CD4-positive, alpha-beta T cell treated with Interleukin-1 beta for 1 hour (primary cell): Measurements from ENCODE around the gene PLEKHG5.

Experiments used
- DNase-seq, 2 donors: peaks; one replicate each; pipeline ENCODE4 v3.0.0-alpha.2; 2020 to 2022

PLEKHG5 gene

DNA sequence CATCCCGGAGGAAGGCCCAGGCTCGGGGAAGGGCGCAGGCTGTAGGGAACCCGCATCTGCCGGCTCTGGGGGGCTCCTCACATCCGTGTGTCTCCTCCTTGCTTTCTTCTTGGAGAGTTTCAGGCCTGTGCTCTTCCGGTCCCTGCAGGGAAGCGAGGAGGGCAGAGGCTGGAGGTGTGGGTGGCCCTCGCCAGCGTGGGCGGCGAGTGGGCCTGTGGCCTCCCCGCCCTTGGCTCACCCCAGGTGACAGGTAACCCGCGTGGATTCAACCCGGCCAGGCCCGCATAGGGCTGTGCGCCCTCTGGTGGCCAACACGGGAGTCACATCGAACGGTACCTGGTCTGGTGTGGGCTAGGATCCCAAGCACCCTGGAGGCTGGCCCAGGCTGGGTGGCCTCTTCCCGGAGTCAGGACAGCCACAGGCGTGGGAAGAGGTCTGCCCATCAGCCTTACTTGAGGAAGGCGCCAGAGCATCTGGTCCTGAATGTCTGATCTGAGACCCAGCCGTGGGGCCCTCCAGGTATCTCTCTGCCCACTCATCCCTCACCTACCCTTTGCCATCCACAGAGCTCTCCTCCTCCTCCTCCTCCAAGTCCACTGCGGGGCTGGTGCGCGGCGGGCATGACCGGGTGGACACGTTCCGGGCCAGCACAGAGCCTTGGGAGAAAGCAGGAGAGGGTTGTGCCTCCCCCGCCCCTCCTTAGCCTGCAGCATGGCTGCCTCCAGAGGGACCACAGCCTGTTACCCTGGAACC, 15.9 kb downstream of the PLEKHG5 start:
- peak; percentile 75 to 86 for DNase-seq

DNA sequence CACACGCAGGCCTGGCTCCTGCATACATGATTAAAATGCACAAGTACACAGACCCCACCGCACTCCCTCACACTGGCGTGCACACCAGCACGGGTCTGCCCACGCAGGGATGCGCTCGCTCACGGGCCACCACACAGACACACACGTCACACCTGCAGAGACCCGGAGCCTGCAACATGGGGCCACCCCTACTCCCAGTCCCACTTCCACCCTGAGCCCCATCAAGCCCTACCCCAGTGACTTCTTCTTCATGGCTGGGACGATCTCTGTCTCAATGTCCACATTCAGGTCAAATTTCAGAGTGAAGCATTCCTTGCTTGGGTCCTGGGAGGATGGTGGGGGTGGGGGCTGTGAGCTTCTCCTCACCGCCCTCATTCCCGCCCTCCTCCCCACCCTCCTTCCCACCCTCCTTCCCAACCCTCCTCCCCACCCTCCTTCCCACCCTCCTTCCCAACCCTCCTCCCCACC, 16.6 kb downstream of the PLEKHG5 start:
- DNase-seq, result no peak

DNA sequence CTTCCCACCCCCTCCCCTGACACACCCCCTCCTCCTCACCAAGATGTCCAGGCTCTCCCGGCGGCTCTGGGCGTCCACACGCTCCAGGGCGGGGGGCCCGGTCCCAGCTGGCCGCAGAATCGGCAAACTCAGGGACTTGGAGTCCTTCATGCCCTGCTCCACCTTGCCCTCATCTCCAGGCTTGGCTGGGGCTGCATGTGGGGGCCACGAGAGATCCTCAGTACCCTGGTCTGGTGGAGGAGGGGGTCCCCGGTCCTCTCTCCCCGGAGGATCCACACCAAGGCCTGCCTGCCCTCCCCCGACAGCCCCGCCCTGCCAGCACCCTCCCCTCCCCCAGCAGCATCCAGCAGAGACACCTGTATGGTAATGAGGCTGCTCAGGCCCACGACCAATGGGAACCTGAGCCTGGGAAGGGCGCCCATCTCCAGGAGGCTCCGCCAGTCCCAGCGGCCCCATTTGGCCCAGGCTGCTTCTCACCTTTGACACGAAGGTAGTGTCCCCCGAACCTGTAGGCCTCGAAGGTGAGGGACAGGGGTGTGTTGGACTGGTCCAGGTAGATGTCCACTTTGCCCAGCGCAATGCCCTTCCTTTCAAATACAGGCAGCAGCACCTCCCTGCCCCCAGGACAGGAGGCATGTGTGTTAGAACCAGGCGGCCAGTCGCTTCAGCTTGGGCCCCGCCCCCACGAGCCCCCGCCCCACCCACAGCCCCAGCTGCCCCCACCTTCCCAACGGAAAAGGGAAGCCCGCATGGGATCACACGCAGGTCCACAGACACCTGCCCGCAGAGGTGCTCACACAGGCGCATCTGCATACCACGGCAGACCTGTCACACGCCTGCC, 17.3 kb downstream of the PLEKHG5 start:
- no peak for DNase-seq

DNA sequence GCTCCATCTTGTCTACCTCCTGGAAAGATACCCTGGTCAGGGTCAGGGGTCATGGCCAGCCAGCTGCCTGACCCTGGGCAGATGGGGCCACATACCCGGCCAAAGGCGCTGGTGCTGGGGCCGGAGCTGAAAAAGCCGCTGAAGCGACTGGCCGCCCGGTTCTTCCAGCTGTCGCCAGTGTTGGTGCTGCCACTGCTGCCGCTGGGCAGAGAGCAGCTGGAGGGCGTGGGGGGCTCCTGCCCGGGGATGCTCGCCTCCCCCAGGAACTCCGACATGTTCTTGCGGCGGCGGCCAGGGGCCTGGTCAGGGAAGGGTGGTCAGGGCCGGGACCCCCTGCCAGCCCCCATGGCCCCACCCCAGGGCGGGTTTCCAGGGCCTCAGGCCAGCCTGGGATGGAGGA, 18.3 kb downstream of the PLEKHG5 start:
- no peak for DNase-seq

DNA sequence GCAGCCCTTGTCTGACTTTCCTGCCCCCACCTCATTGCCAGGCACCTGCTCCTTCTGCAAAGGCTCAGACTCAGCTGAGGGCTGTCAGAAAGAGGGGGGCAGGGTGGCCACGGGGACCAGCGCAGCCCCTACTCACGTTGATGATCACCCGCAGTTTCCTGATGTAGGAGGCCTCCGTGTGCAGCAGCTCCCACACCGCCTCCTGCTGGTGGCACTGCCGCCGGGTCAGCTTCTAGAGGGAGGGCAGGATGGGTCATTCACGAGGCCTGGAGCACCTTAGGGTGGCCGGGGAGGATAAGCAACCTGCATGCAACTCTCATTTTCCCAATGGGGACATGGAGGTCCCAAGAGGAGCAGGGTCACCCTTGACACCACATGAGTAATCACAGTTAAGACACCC, 19.1 kb downstream of the PLEKHG5 start:
- DNase-seq, result no peak

DNA sequence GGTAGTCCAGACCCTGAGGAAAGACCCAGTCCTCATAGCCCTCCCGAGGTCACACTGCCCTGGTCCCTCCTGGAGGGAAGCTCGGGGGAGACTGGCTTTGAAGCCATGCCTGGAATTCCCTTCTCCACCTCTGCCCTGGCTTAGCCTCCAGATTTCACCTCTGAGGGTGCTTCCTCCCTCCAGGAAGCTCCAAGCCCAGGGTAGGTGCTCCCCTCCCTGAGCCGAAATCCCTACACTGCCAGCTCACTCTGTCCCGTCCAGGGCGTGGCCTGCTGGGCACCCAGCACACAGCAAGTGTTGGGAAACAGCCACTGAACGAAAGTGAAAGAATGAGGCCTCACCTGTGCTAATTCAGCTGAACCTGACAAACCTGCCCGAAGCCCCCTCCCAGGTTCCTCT, 19.5 kb downstream of the PLEKHG5 start:
- no peak for DNase-seq

DNA sequence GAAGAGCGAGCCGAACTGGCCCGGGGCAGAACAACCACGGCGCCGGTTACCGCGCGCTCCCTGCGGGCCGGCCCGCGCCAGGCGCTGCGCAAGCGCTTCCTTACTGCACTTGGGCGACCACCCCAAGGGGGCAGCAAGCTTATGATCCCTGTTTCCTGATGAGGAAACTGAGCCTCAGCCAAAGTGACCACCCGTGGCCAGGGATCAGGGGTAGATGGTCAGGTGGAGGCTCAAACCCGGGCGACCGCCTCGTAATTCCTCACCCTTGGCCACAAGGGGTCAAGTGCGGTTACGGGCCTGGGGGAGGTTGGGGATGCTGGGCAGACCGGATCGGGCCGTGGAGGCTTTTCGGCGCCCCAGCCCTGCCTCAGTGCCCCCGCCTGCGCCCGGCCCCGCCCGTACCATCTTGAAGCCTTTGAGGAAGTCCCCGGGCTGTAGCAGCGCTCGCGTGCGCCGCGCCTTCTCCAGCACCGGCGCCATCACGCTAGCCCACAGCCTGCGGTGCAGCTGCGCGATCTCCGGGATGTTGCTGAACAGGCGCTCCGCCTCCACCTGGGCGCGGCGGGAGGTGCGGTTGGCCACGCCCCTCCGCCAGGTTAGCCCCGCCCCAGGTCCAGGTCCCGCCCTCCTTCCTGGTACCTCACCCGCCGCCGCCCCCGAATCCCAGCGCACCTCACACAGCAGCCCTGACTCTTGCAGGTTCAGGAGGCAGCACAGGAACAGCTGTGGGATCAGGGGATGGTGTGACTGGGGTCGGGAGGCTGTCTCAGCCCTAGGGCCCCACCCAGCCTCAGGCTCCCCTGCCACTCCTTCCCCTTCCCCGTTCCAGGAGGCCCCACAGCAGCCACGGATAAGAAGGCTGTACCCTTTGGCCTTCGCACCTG, 20.1 kb downstream of the PLEKHG5 start:
- peak in 1 of 2 donors; percentile 46 for DNase-seq

DNA sequence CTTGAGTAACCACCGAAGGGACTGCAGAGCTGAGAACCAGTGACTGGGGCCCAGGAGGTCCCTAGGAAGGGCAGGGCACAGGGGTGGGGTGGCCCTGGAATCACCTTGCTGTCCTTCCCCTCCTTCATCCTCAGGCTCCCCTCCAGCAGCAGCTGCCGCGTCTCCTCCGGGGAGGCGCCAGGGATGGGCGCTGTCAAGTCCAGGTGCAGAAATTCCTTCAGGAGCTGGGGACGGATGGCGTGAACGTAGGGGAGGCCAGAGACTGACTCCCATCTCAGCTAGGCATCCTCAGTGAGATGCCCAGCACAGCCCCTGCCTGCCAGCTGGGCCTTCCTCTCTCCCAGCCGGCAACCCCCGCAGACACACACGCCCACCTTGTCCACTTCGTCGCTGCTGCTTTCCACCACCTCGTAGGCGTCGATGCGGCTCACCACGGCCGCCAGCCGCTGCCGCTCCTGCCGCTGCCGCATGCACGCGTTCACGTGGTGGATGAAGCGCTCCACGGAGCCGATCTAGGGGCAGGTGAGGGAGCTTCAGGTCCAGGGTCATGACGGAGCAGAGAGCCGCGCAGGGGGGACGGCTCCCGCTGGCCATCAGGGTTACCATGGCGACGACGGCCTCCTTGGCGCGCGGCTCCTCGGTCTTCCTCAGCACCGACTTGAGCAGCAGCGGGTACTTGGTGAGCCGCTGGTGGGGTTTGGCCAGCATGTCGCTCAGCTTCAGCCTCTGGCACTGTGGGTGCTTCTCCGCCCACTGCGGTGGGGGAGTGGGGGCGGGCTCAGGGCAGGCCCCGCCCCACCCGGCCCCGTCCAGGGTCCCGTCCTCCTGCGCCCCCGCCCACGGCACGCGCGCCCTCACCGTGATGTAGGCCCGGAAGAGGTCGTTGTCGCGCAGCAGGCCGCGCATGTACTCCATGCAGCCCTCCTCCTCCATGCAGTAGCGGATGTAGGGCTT, 21.1 kb downstream of the PLEKHG5 start:
- peak in 1 of 2 donors; percentile 18 for DNase-seq

DNA sequence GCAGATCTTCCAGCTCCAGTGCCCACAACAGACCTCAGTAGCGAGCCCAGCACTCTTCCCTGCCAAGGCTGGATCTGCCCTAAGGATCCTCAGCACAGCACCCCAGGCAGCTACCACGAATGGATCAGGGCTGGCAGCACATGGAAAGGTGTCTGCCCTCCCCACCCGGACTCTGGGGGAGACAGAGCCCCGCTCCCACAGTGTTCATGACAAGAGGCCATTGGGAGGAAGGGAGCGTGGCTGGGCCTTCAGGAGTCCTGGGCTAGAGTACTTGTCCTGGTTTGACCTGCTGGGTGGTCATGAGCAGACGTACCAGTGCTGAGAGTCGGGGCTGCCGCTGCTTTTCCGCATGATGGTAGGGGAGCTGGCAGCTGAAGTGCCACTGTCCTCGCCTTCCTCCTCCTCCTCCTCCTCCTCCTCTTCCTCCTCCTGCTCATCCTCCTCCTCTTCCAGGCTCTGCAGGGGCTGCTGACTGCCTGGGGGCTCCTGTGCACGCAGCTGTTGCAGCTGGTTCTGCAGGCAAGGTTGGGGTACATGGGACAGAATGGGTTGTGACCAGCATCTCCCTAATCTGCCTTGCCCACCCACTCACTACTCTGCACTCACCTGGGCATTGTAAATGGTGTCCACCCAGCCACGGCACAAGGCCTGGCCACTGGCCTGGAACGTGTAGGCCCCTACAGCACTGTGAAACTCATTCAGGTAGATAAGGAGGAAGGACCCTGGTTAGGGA, 22.6 kb downstream of the PLEKHG5 start:
- DNase-seq, result no peak

DNA sequence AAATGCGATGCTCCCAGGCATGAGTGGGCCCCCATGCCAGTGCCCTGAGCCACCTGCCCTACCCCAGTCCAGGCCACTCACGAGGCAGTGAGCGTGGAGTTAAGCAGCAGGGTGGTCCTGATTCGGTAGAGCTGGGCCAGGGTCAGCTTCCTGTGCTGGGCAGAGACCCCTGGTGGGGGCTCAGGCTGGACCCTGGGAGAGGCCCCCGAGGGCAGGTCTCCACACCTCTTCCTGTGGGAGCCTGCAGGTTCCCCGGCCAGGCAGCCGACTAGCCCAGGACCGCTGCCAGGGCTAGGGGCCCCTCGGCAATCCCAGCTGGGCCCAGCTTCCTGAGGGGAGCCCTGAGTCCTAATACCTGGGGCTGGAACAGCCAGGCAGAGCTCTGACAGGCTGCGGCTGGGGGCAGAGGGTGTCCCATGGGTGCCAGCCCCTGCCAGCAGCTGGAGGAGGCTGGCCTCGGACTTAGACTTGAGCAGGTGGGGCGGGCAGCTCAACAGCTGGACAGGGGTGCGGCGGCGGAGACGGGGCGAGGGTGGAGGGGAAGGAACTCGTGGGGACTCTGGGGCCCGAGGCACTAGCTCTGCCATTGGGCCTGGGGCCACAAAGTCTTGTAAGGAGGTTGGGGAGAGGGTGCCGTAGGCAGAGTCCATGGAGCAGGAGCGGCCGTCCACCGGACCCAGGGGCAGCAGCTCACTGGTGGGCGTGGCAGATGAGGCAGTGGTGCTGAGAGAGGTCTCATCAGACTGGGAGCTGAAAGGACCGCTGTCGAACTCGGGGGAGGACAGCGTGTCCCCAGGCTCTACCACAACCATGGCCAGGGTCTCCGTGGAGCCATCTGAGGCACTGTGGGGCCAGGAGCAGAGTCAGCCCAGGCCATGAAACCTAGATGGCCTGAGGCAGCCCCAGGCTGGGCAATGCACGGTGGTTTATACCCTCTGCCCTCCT, 23.5 kb downstream of the PLEKHG5 start:
- no peak for DNase-seq

DNA sequence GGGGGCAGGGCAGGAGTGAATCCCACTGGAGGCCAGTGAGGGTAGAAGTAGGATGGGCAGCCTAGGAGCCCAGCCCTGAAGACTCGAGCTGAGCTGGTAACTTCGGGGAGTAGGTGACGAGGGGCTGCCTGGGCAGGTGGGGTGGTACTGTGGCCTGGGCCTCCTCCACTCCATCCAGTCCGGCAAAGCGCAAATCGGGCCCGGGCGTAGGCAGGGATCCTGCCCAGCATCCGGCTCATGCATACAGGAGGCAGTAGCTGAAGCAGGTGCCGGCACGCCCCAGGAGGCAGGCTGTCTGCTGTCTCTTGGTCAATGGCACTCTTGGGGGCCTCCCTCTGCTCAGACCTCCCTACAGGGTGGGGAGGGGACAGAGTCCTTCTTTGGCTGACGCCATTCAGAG, 24.2 kb downstream of the PLEKHG5 start:
- no peak for DNase-seq

DNA sequence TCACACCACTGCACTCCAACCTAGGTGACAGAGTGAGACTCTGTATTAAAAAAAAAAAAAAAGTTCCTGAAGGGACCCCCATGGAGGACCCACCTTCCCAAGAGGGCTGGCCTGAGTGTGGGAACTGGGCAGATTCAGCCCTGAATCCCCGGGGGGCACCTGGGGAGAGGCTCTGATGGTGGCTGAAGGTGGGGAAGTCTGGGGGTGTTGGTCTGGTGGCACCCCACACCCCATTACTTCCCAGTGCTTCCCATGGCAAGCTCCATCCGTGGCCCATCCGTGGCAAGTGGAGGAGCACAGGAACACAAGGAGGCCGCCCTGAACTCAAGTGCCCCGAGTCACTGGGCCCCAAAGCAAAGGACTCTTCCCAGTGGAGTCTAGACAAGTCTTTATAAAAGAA, 24.7 kb downstream of the PLEKHG5 start:
- DNase-seq, result no peak

DNA sequence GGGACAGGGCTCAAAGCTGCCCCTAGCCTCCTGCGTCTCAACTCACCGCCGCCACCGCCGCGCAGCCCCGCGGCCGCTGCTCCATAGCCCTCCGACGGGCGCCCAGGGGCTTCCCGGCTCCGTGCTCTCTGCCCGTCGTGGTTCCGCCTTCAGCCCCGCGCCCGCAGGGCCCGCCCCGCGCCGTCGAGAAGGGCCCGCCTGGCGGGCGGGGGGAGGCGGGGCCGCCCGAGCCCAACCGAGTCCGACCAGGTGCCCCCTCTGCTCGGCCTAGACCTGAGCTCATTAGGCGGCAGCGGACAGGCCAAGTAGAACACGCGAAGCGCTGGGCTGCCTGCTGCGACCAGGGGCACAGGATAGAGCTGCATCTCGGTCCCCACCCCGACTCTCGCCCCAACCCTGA, 25.4 kb downstream of the PLEKHG5 start, which contains the start of gene TNFRSF25:
Gene TNFRSF25 (minus strand): TSS at position 151 of the 400 bp plus-strand sequence. CDS start 66 bp downstream, at position 85.
- DNase-seq, result peak; percentile 56 to 73

DNA sequence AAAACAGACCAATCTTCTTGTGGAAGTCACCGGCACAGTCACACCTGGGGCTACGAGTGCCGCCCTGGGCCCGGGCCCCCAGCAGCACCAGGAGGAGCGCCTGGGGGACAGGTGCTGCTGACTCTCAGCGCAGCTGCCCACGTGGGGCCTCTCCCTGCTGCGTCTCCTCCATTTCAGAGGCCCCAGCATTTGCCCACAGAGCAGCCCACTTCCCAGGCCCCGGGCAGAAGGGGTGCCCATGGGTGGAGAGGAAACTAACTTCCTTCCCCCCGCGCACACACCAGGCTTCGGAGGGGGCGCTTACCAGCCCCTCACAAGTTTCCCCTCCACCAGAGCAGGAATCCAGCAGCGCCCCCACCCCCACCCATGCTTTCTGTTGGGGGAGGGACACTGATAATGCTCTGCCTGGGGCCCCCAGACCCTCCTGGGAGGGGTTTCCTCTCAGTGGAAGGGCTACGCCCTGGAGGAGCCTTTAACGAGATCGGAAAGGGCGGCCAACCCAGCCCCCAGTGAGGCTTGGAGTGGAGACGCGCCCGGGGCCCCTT, 25.9 kb downstream of the PLEKHG5 start:
- DNase-seq, result peak; percentile 37 to 52

DNA sequence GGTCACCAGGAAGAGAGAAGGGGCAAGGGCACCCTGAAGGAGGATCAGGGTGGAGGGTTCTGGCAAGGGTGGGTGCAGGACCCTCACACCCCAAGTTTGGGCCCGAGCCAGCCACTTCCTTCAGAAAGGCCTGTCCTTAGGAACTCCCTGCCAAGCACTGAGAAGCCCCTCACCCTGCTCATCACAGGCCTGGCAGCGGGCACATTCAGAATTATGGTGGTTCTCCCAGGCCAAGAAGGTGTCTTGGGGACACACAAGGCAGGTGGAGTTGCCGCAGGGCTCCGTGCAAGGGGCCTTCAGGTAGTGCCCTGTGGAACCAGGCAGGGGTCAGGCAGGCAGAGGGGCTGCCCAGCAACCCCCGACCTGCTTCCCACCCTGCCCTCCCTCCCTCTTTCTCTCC, 26.6 kb downstream of the PLEKHG5 start:
- DNase-seq, result no peak

DNA sequence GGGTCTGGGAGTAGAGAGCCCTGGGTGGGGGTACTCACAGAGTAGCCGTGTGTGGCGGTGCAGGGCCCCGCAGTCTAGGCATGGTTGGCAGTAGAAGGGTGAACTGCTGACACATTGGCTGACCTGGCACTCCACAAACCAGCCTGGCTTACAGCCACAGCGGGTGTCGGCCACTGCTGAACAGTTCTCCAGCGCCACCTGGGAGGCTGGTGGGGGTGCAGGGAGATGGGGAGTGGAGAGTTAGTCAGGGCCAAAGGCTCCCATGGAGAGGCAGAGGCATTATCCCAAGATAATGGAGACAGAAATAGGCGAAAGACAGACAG, 27.0 kb downstream of the PLEKHG5 start:
- DNase-seq, result peak; percentile 35 to 60

DNA sequence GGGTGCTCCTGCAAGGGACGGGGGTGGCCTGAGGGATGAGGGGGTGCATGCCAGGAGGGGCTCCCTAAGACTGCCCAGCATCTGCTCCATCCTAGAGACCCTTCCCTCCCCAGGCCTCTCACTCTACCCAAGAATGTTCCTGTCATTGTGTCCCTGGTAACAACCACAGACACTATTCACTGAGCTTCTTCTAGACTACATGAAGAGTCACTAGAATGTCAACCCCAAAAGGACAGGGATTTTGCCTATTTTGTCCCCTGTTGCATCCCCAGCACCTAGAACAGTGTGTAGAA, 28.4 kb downstream of the PLEKHG5 start:
- DNase-seq, result no peak

DNA sequence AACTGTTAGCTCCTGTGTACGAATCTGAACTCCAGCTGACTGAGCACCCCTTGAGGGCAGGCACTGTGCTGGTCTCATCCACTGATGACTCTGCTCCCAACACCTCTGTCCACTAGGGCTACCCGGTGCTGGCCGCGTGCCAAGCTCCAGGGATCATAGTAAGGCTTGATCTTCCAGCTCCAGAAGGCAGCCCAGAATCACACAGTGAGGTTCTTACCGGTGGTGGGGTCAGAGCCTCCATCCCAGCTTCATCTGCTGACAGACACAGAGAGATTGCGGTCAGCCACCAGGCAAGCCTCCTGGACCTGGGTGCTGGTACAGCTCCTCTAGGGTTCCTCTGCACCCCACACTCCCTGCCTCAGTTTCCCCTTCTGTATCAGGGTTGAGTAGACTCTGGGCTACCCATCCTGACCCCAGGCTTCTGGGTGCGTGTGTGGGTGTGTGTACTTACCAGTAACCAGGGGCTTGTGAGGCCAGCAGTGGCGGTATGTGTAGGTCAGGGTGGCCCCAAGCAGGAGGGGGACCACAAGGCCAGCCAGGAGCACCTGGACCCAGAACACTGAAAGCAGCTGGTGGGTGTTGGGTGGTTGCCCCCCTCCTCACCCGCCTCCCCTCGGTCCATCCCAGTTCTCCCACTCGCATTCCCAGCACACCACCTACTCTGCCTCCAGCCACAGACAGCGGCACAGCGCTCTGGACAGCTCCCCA, 28.9 kb downstream of the PLEKHG5 start:
- no peak for DNase-seq
